Medulla oblongata (tissue), 1 donor: ENCODE measurements around the gene PAPLN.
"Not testable (repeated sequence)": the region's sequence is repeated elsewhere in the genome, so short reads cannot be mapped to it uniquely, and the experiment has no call there.

Experiments used
- DNase-seq: peaks from one replicate; pipeline ENCODE4 v3.0.0-alpha.2; 2015; ENCODE audit errors: extremely low spot score

The PAPLN gene

GRCh38 chr14:73289729-73290128 is 52.4 kb downstream of the PAPLN start:
- DNase-seq: no peak

- no peak for DNase-seq
Measured at GRCh38 chr14:73290279-73290678, 53.0 kb downstream of the PAPLN start.

- no peak for DNase-seq
Measured at GRCh38 chr14:73293782-73294781, 56.8 kb downstream of the PAPLN start.

- peak; percentile 69 for DNase-seq
Measured at GRCh38 chr14:73295198-73295796, 58.0 kb downstream of the PAPLN start.

- no peak for DNase-seq
Measured at GRCh38 chr14:73305499-73305898, 68.2 kb downstream of the PAPLN start.

GRCh38 chr14:73307261-73307660 is 70.0 kb downstream of the PAPLN start:
- DNase-seq: no peak

- not testable (repeated sequence) for DNase-seq
Measured at GRCh38 chr14:73309207-73309606, 71.9 kb downstream of the PAPLN start.

- DNase-seq: no peak
Measured at GRCh38 chr14:73311708-73312030, 74.4 kb downstream of the PAPLN start.

GRCh38 chr14:73312687-73313086 is 75.4 kb downstream of the PAPLN start:
- DNase-seq: peak; percentile 21

GRCh38 chr14:73313151-73313550 is 75.8 kb downstream of the PAPLN start:
- no peak for DNase-seq

- no peak for DNase-seq
Measured at GRCh38 chr14:73323896-73324399, 86.6 kb downstream of the PAPLN start.
